Measurements from ENCODE around the gene NMT1.

Gene NMT1

GRCh38 chr17:45129426-45129939, 68.4 kb downstream of the NMT1 start:
- TF ChIP-seq CTCF (IDR thresholded peaks at IDR 0.05), result no peak

- no peak for TF ChIP-seq CTCF (IDR thresholded peaks at IDR 0.05)
Observed at GRCh38 chr17:45129940-45130680, 69.0 kb downstream of the NMT1 start.

- TF ChIP-seq CTCF (IDR thresholded peaks at IDR 0.05), result no peak
Observed at GRCh38 chr17:45130681-45131615, 69.8 kb downstream of the NMT1 start.

- peak; percentile 97 for TF ChIP-seq CTCF (IDR thresholded peaks at IDR 0.05)
Observed at GRCh38 chr17:45131616-45132319, 70.7 kb downstream of the NMT1 start.

GRCh38 chr17:45132320-45132571, 71.1 kb downstream of the NMT1 start, which contains the start of gene PLCD3:
PLCD3 (minus strand) TSS chr17:45132515; CDS start chr17:45132410, 105 bp downstream.
- no peak for TF ChIP-seq CTCF (IDR thresholded peaks at IDR 0.05)

GRCh38 chr17:45132572-45133463, 71.7 kb downstream of the NMT1 start:
- peak; percentile 84 for TF ChIP-seq CTCF (IDR thresholded peaks at IDR 0.05)

Measured in LNCAP (cell line).